ENCODE data around the gene PLEKHG4. TPM values are rescaled to one million over a fixed set of nuclear protein-coding genes. Genes with fewer than 3 reads are reported as not detected.

The PLEKHG4 gene
- total RNA-seq, 3 donors from 2014 or later: 8.0 to 15.4 (median 10.5) TPM

- Histone ChIP-seq H3K36me3 (ENCODE audit: low read depth) (peaks cover 8% of the 10 kb centered on the region), H3K4me3 (no peak overlapping the region), H3K9me3 (no peaks in the 10 kb centered on the region), H3K4me1 (ENCODE audit: low read depth) (peaks cover 32% of the 10 kb centered on the region)
- peak in 2 of 3 donors; percentile 20 to 29 for DNase-seq
- intact Hi-C loops (cut with DNase I, micrococcal nuclease): no loop called here
- no peak for ATAC-seq
- TF ChIP-seq CTCF (IDR thresholded peaks at IDR 0.05): no peak
Measured at GRCh38 chr16:67238806-67239470, 40.4 kb upstream of the PLEKHG4 start.

GRCh38 chr16:67240506-67240905, 38.8 kb upstream of the PLEKHG4 start:
- no peaks in the 10 kb centered on the region for H3K9me3 ChIP-seq
- peaks cover 47% of the 10 kb centered on the region for H3K4me1 ChIP-seq (ENCODE audit: low read depth)
- H3K36me3 ChIP-seq (ENCODE audit: low read depth): peaks cover 8% of the 10 kb centered on the region
- DNase-seq: peak in 2 of 3 donors; percentile 45 to 46
- no peak overlapping the region for H3K4me3 ChIP-seq
- TF ChIP-seq CTCF (IDR thresholded peaks at IDR 0.05): no peak
- ATAC-seq: no peak
- intact Hi-C loops (cut with DNase I, micrococcal nuclease): no loop called here

- intact Hi-C loops (cut with DNase I, micrococcal nuclease): no loop called here
- Histone ChIP-seq H3K4me3 (no peak overlapping the region), H3K4me1 (ENCODE audit: low read depth) (peaks cover 54% of the 10 kb centered on the region), H3K9me3 (no peaks in the 10 kb centered on the region), H3K36me3 (ENCODE audit: low read depth) (peaks cover 8% of the 10 kb centered on the region)
- DNase-seq (peak; percentile 79 to 85 (median 85)), ATAC-seq (peak; percentile 65)
- TF ChIP-seq CTCF (IDR thresholded peaks at IDR 0.05): no peak
Measured at GRCh38 chr16:67241008-67241900, 38.1 kb upstream of the PLEKHG4 start.

GRCh38 chr16:67242138-67242730, 37.1 kb upstream of the PLEKHG4 start:
- no peak overlapping the region for H3K4me3 ChIP-seq
- no peaks in the 10 kb centered on the region for H3K9me3 ChIP-seq
- peaks cover 4% of the 10 kb centered on the region for H3K36me3 ChIP-seq (ENCODE audit: low read depth)
- ATAC-seq (no peak), DNase-seq (peak in 2 of 3 donors; percentile 47 to 53)
- H3K4me1 ChIP-seq (ENCODE audit: low read depth): peaks cover 54% of the 10 kb centered on the region
- TF ChIP-seq CTCF (IDR thresholded peaks at IDR 0.05): no peak
- intact Hi-C loops (cut with DNase I, micrococcal nuclease): no loop called here

- intact Hi-C loops (cut with DNase I, micrococcal nuclease): no loop called here
- peak in 2 of 3 donors; percentile 44 to 53 for DNase-seq
Measured at GRCh38 chr16:67243481-67243880, 35.9 kb upstream of the PLEKHG4 start.

More at GRCh38 chr16:67243481-67243880, 35.9 kb upstream of the PLEKHG4 start:
- TF ChIP-seq CTCF (IDR thresholded peaks at IDR 0.05): no peak
- H3K36me3 ChIP-seq (ENCODE audit: low read depth): no peaks in the 10 kb centered on the region
- no peaks in the 10 kb centered on the region for H3K9me3 ChIP-seq
- no peak for ATAC-seq
- H3K4me1 ChIP-seq (ENCODE audit: low read depth): peaks cover 63% of the 10 kb centered on the region
- no peak overlapping the region for H3K4me3 ChIP-seq
